A549 (cell line): Measurements from ENCODE around the gene NELFB. TPM values are rescaled to one million over a fixed set of nuclear protein-coding genes. Genes with fewer than 3 reads are reported as not detected.

ENCODE experiments used
- ATAC-seq, 2 experiments: fragments of 200-7000 bp in 1 of 2; fragments of >200 bp in 1 of 2; cut with Nextera tagmentation in 1 of 2; cut with Tn5 transposase in 1 of 2; 3 replicates each; pipeline versions ENCODE4 v1.8.0 to v1.9.1; 2018 to 2020; ENCODE audit warnings: mild to moderate bottlenecking in 1 of 2, moderate library complexity in 1 of 2
- CTCF ChIA-PET: fragments of 300-600 bp; sonication (Branson Sonifier 250); formaldehyde crosslinking; extraction: SDS; loops from one replicate; lab custom pipeline; 2021; ENCODE audit warnings: antibody characterized with exemption, inconsistent platforms; lab: Yijun Ruan, JAX
- POLR2A ChIA-PET: fragments of 350-600 bp; formaldehyde crosslinking; extraction: SDS; loops from one replicate; lab custom pipeline; 2021; ENCODE audit warnings: antibody characterized with exemption, inconsistent platforms; lab: Yijun Ruan, JAX
- DNase-seq, 2 experiments: peaks; one replicate each; pipeline versions ENCODE4 v3.0.0 to v3.0.0-alpha.2; 2011 to 2016; ENCODE audit warnings: low read depth in 1 of 2, low spot score in 1 of 2
- FAIRE-seq: peaks from 2 replicates; lab custom pipeline; 2011; peaks lifted over from hg19 to GRCh38; lab: Jason Lieb, UNC
- H3K27ac ChIP-seq, 2 experiments: fragments of >200 bp; sonication (Bioruptor Twin); formaldehyde crosslinking; 3 replicates each; pipeline ENCODE4 v1.5.1; 2016 to 2017
- H3K4me1 ChIP-seq: fragments of >200 bp; sonication (Bioruptor Twin); formaldehyde crosslinking; 3 replicates; pipeline ENCODE4 v1.6.1; 2016
- H3K4me2 ChIP-seq: fragments of >200 bp; sonication (Bioruptor Twin); formaldehyde crosslinking; 3 replicates; pipeline ENCODE4 v1.6.1; 2016
- H3K4me3 ChIP-seq: fragments of >200 bp; sonication (Bioruptor Twin); formaldehyde crosslinking; 3 replicates; pipeline ENCODE4 v1.5.1; 2016
- H3K9me3 ChIP-seq: fragments of >200 bp; sonication (Bioruptor Twin); formaldehyde crosslinking; 3 replicates; pipeline ENCODE4 v1.6.1; 2016
- BHLHE40 ChIP-seq: IDR thresholded peaks from 2 replicates; pipeline ENCODE4 v1.6.1; 2012; ENCODE audit warnings: low read depth, low read length, inconsistent platforms
- CHD4 ChIP-seq: fragments of 200-600 bp; sonication (generic); IDR thresholded peaks from 2 replicates; pipeline ENCODE4 v1.6.1; 2016; ENCODE audit warnings: antibody characterized with exemption, mild to moderate bottlenecking, borderline replicate concordance
- ESRRA ChIP-seq: fragments of 150-350 bp; IDR thresholded peaks from 2 replicates; pipeline ENCODE4 v1.6.1; 2014; ENCODE audit warnings: mild to moderate bottlenecking, low read length, borderline replicate concordance
- FOSB ChIP-seq: fragments of 250-450 bp; sonication (Bioruptor Pico); IDR thresholded peaks from 2 replicates; pipeline ENCODE4 v1.5.0; 2020; ENCODE audit warnings: mild to moderate bottlenecking, moderate library complexity
- FOXS1 ChIP-seq: fragments of 250-450 bp; sonication (Bioruptor Pico); IDR thresholded peaks from 2 replicates; pipeline ENCODE4 v1.5.0; 2020; ENCODE audit warnings: mild to moderate bottlenecking, moderate library complexity
- HOXB13 ChIP-seq: fragments of 250-450 bp; sonication (Bioruptor Pico); IDR thresholded peaks from 2 replicates; pipeline ENCODE4 v1.5.0; 2020; ENCODE audit warnings: low read depth, mild to moderate bottlenecking, moderate library complexity
- JUN ChIP-seq, 2 experiments: fragments of >200 bp; sonication (Bioruptor Twin); formaldehyde crosslinking; IDR thresholded peaks; 2 replicates in 1 of 2; 3 replicates in 1 of 2; pipeline ENCODE4 v1.6.1; 2016 to 2017
- NFE2L2 ChIP-seq: fragments of 150-350 bp; conservative IDR thresholded peaks from 2 replicates; pipeline ENCODE4 v1.6.1; 2014; ENCODE audit warnings: low read length
- POLR2AphosphoS2 ChIP-seq: conservative IDR thresholded peaks from 2 replicates; pipeline ENCODE4 v1.6.1; 2012; ENCODE audit warnings: low read length, improper control_type of control experiment, inconsistent platforms
- RAD21 ChIP-seq, 2 experiments: fragments of >200 bp in 1 of 2; sonication (Bioruptor Twin) in 1 of 2; formaldehyde crosslinking in 1 of 2; IDR thresholded peaks in 1 of 2; conservative IDR thresholded peaks in 1 of 2; 2 replicates in 1 of 2; 3 replicates in 1 of 2; pipeline ENCODE4 v1.6.1; 2012 to 2018; ENCODE audit warnings: inconsistent platforms in 1 of 2
- RFX5 ChIP-seq: fragments of 450-650 bp; IDR thresholded peaks from 2 replicates; pipeline ENCODE4 v1.7.1; 2014; ENCODE audit warnings: antibody characterized with exemption, mild to moderate bottlenecking, moderate library complexity
- SMC3 ChIP-seq: fragments of >200 bp; sonication (Bioruptor Twin); formaldehyde crosslinking; IDR thresholded peaks from 3 replicates; pipeline ENCODE4 v1.6.1; 2018; ENCODE audit warnings: inconsistent platforms
- TFCP2L1 ChIP-seq: fragments of 250-450 bp; sonication (Bioruptor Pico); IDR thresholded peaks from 2 replicates; pipeline ENCODE4 v1.5.0; 2021; ENCODE audit warnings: mild to moderate bottlenecking
- WGBS: methylation state at CpG from one replicate; pipeline ENCODE4 v1.1.6; 2017; ENCODE audit errors: missing lambda C conversion rate; 5-methylcytosine and 5-hydroxymethylcytosine counted together
- polyA plus RNA-seq, 4 experiments: library from polyadenylated mRNA; depleted of rRNA in 3 of 4; stranded (reverse); fragments of >200 nt; fragmentation: RNase III in 1 of 4; extraction: RNeasy Plus Mini Kit Qiagen cat#74134 plus additional on column Dnase treatment in 1 of 4; gene quantifications; 2 replicates in 3 of 4; 3 replicates in 1 of 4; pipeline ENCODE4 v1.2.3, GENCODE V29; 2011 to 2017
- TF ChIP-seq, protein P1 (sequence below): fragments of 150-350 bp; IDR thresholded peaks from 2 replicates; pipeline ENCODE4 v1.6.1; 2014; ENCODE audit warnings: low read depth, mild to moderate bottlenecking, low read length
- TF ChIP-seq, protein P2 (sequence below): fragments of >200 bp; sonication (Bioruptor Twin); formaldehyde crosslinking; IDR thresholded peaks from 3 replicates; pipeline ENCODE4 v1.5.1; 2016
- TF ChIP-seq, protein P3 (sequence below): fragments of 200-600 bp; sonication (generic); IDR thresholded peaks from 2 replicates; pipeline ENCODE4 v1.6.1; 2016; ENCODE audit warnings: antibody characterized with exemption, mild to moderate bottlenecking, moderate library complexity
- TF ChIP-seq, protein P4 (sequence below): IDR thresholded peaks from 2 replicates; pipeline ENCODE4 v1.6.1; 2012

NELFB gene
- polyA plus RNA-seq, 2 of the 4 experiments (the other 2 are of a cell fraction): 31.8 to 45.3 TPM

DNA sequence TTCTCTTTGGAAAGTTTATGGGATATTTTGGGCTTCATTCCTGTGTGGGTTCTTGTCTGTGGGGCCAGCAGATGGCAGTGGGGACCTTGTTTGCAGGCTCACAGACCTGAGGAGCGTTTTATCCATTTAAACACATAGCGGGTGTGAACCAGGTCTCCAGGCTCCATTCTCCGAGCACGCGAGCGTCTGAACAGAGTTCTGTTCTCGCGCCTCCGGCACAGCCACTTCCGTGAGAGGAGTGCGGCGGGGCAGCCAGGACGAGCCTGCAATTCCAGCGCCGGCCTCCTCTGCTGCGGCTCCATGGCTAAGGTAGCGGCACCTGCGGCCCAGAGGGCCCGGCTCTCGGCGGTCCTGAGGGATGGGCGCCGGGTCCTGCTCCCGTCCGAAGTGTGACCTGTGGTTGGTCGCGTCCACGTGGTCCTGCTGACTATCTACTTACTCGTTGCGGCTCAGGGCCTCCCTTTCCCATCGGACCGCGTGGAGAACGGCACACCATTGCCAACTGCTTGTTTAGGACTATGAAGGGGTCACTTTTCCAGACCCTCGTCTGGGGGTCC is 39.6 kb downstream of the NELFB start:
- Histone ChIP-seq H3K4me2 (peak overlapping the region; percentile 74), H3K9me3 (no peaks in the 10 kb centered on the region), H3K27ac (peak overlapping the region; percentile 85 to 93; a peak in 5 of 6 replicates), H3K4me1 (peaks cover 23% of the 10 kb centered on the region), H3K4me3 (peak overlapping the region; percentile 88; the same call in 1 of the 3 replicates)
- CTCF ChIA-PET: interaction anchor here (0.7 to 4.9 kb wide), 23 partner anchors 8 to 236 kb away, joined by 3 to 21 read pairs (median 3); partner anchors contain the start of genes EXD3, NOXA1 and TOR4A
- no peak for FAIRE-seq
- TF ChIP-seq CHD4 (no peak), FOXS1 (CRISPR knock-in tag) (no peak), SMC3 (peak; percentile 13; the same call in 1 of the 3 replicates), POLR2AphosphoS2 (no peak), ESRRA (no peak), RAD21 (conservative IDR thresholded peaks at IDR 0.05 in 1 of 2, IDR thresholded peaks at IDR 0.05 in 1 of 2) (peak; percentile 37 to 64; a peak in 3 of 5 replicates)
- TF ChIP-seq, protein P1, sequence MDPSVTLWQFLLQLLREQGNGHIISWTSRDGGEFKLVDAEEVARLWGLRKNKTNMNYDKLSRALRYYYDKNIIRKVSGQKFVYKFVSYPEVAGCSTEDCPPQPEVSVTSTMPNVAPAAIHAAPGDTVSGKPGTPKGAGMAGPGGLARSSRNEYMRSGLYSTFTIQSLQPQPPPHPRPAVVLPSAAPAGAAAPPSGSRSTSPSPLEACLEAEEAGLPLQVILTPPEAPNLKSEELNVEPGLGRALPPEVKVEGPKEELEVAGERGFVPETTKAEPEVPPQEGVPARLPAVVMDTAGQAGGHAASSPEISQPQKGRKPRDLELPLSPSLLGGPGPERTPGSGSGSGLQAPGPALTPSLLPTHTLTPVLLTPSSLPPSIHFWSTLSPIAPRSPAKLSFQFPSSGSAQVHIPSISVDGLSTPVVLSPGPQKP: no peak
- TF ChIP-seq, protein P2, sequence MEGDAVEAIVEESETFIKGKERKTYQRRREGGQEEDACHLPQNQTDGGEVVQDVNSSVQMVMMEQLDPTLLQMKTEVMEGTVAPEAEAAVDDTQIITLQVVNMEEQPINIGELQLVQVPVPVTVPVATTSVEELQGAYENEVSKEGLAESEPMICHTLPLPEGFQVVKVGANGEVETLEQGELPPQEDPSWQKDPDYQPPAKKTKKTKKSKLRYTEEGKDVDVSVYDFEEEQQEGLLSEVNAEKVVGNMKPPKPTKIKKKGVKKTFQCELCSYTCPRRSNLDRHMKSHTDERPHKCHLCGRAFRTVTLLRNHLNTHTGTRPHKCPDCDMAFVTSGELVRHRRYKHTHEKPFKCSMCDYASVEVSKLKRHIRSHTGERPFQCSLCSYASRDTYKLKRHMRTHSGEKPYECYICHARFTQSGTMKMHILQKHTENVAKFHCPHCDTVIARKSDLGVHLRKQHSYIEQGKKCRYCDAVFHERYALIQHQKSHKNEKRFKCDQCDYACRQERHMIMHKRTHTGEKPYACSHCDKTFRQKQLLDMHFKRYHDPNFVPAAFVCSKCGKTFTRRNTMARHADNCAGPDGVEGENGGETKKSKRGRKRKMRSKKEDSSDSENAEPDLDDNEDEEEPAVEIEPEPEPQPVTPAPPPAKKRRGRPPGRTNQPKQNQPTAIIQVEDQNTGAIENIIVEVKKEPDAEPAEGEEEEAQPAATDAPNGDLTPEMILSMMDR: peak; percentile 28; the same call in 1 of the 3 replicates
- POLR2A ChIA-PET: no interaction called here
- peak; percentile 21 to 24; a peak in 4 of 6 replicates for ATAC-seq
- WGBS: 65% methylated on average over 35 of the region's 35 CpGs
- DNase-seq: no peak

DNA sequence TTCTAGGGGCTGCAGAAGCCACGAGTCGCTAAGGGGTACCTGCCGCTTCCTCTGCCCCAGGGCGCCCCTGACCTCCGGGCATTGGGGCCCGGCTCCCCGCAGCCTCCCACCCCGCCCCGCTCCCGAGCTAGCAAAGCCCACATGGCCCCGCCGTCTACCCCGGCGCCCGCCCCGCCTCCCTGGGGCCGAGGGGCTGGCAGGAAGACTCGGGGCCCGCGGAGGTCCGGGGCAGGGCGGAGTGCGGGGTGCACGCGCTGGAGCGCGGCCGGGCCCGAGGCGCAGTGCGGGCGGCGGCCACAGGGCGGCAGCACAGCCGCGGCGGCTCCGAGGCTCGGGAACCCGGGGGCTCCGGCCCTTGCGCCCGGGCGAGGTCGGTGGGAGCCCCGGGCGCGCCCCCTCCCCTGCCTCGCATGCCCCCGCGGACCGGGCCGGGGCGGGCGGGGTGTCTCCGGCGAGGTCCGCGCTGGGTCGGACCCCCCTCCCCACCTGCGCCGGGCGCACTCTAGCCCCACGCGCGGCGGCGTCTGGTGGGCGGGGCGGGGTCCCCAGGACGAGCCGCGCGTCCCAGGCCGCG is 40.2 kb downstream of the NELFB start:
- H3K4me1 ChIP-seq: peaks cover 26% of the 10 kb centered on the region
- H3K27ac ChIP-seq: peak overlapping the region; percentile 85 to 93
- peak; percentile 71 to 79 for ATAC-seq
- WGBS: no CpG with 5 or more reads among the region's 76 CpGs
- DNase-seq: peak in 1 of 2 experiments; percentile 84
- peak overlapping the region; percentile 74 for H3K4me2 ChIP-seq
- H3K9me3 ChIP-seq: no peaks in the 10 kb centered on the region
- H3K4me3 ChIP-seq: peak overlapping the region; percentile 88
- POLR2A ChIA-PET: no interaction called here
- CTCF ChIA-PET: interaction anchor here (0.7 to 4.9 kb wide), 12 partner anchors 8 to 236 kb away, joined by 3 to 21 read pairs (median 3); partner anchors contain the start of genes EXD3, NOXA1 and TOR4A
- TF ChIP-seq, protein P2: peak; percentile 91
- TF ChIP-seq RAD21 (conservative IDR thresholded peaks at IDR 0.05 in 1 of 2, IDR thresholded peaks at IDR 0.05 in 1 of 2) (peak; percentile 42 to 66), SMC3 (peak; percentile 88), JUN (IDR thresholded peaks at IDR 0.05) (peak in 1 of 2 experiments; percentile 43; a peak in 2 of 5 replicates), FOSB (CRISPR knock-in tag) (no peak), NFE2L2 (no peak), BHLHE40 (no peak), CHD4 (no peak), HOXB13 (CRISPR knock-in tag) (no peak), TFCP2L1 (CRISPR knock-in tag) (no peak), POLR2AphosphoS2 (no peak), RFX5 (no peak)
- TF ChIP-seq, protein P3, sequence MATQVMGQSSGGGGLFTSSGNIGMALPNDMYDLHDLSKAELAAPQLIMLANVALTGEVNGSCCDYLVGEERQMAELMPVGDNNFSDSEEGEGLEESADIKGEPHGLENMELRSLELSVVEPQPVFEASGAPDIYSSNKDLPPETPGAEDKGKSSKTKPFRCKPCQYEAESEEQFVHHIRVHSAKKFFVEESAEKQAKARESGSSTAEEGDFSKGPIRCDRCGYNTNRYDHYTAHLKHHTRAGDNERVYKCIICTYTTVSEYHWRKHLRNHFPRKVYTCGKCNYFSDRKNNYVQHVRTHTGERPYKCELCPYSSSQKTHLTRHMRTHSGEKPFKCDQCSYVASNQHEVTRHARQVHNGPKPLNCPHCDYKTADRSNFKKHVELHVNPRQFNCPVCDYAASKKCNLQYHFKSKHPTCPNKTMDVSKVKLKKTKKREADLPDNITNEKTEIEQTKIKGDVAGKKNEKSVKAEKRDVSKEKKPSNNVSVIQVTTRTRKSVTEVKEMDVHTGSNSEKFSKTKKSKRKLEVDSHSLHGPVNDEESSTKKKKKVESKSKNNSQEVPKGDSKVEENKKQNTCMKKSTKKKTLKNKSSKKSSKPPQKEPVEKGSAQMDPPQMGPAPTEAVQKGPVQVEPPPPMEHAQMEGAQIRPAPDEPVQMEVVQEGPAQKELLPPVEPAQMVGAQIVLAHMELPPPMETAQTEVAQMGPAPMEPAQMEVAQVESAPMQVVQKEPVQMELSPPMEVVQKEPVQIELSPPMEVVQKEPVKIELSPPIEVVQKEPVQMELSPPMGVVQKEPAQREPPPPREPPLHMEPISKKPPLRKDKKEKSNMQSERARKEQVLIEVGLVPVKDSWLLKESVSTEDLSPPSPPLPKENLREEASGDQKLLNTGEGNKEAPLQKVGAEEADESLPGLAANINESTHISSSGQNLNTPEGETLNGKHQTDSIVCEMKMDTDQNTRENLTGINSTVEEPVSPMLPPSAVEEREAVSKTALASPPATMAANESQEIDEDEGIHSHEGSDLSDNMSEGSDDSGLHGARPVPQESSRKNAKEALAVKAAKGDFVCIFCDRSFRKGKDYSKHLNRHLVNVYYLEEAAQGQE: no peak
- TF ChIP-seq, protein P4, sequence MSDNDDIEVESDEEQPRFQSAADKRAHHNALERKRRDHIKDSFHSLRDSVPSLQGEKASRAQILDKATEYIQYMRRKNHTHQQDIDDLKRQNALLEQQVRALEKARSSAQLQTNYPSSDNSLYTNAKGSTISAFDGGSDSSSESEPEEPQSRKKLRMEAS: peak; percentile 47; the same call in 1 of the 2 replicates
- no peak for FAIRE-seq
